HCT116 (cell line): ENCODE data around the gene NCDN. TPM values are rescaled to one million over a fixed set of nuclear protein-coding genes. Genes with fewer than 3 reads are reported as not detected.

ENCODE experiments used
- ATAC-seq: fragments of 200-7000 bp; cut with Tn5 transposase; 2 replicates; pipeline ENCODE4 v1.9.1; 2020; ENCODE audit warnings: mild to moderate bottlenecking, moderate library complexity
- BruUV-seq: library from RNA; stranded (reverse); fragments of 400-500 nt; replicated peaks from 2 replicates; lab custom pipeline; 2021; lab: Mats Ljungman, UMichigan
- CTCF ChIA-PET: fragments of 300-600 bp; sonication (Branson Sonifier 250); formaldehyde crosslinking; loops from one replicate; lab custom pipeline; 2021; ENCODE audit warnings: antibody characterized with exemption; lab: Charles Lee
- POLR2A ChIA-PET: fragments of 300-600, 350-600 bp; sonication (Branson Sonifier 250); formaldehyde crosslinking; loops from one replicate; lab custom pipeline; 2021; ENCODE audit warnings: antibody characterized with exemption; lab: Charles Lee
- RAD21 ChIA-PET, 2 experiments: fragments of 300-600 bp; sonication (Branson Sonifier 250); formaldehyde crosslinking; loops; one replicate each; lab custom pipeline; 2023; ENCODE audit warnings: low total read pairs in 2 of 2; ENCODE audit not compliant: uncharacterized antibody in 2 of 2, unreplicated experiment in 2 of 2, low non-redundant PET in 1 of 2; lab: Charles Lee
- DNase-seq: peaks from one replicate; pipeline ENCODE4 v3.0.0-alpha.2; 2010; ENCODE audit warnings: low read depth, low spot score
- H2AFZ ChIP-seq: fragments of 200-600 bp; shearing (Covaris generic), sonication (generic); 2 replicates; pipeline ENCODE4 v1.6.1; 2017; ENCODE audit warnings: low read depth, mixed run types, mixed read lengths, antibody characterized with exemption, low read length; ENCODE audit not compliant: poor library complexity, severe bottlenecking
- H3K27ac ChIP-seq: 2 replicates; pipeline ENCODE4 v1.5.1; 2012; ENCODE audit warnings: low read depth, low read length
- H3K27me3 ChIP-seq: fragments of 200-600 bp; sonication (generic); 2 replicates; pipeline ENCODE4 v1.6.1; 2016; ENCODE audit warnings: mixed run types, low read length, mixed read lengths; ENCODE audit not compliant: insufficient read depth
- H3K36me3 ChIP-seq, 2 experiments: fragments of 200-500 bp in 1 of 2; fragments of 200-600 bp in 1 of 2; sonication (Bioruptor generic) in 1 of 2; sonication (generic) in 1 of 2; 2 replicates each; pipeline versions ENCODE4 v1.5.1 to v1.6.1; 2014 to 2016; ENCODE audit warnings: low read length in 2 of 2, inconsistent platforms in 1 of 2, mixed read lengths in 1 of 2, mixed run types in 1 of 2; ENCODE audit not compliant: insufficient read depth in 2 of 2, control insufficient read depth in 1 of 2
- H3K4me1 ChIP-seq, 2 experiments: fragments of 200-600 bp in 1 of 2; sonication (generic) in 1 of 2; 2 replicates each; pipeline versions ENCODE4 v1.5.1 to v1.6.1; 2012 to 2017; ENCODE audit warnings: low read length in 2 of 2, inconsistent platforms in 1 of 2, mild to moderate bottlenecking in 1 of 2, mixed read lengths in 1 of 2, mixed run types in 1 of 2, moderate library complexity in 1 of 2; ENCODE audit not compliant: insufficient read depth in 2 of 2, control insufficient read depth in 1 of 2
- H3K4me2 ChIP-seq: fragments of 200-600 bp; sonication (generic); 2 replicates; pipeline ENCODE4 v1.6.1; 2017; ENCODE audit warnings: mixed run types, low read length, mixed read lengths
- H3K4me3 ChIP-seq, 2 experiments: fragments of 200-600 bp in 1 of 2; sonication (generic) in 1 of 2; replicated peaks in 1 of 2; 2 replicates each; pipeline ENCODE4 v1.5.1; 2011 to 2016; ENCODE audit warnings: low read length in 2 of 2, control low read depth in 1 of 2, low read depth in 1 of 2, mild to moderate bottlenecking in 1 of 2, mixed read lengths in 1 of 2, mixed run types in 1 of 2
- H3K79me2 ChIP-seq: fragments of 200-600 bp; sonication (generic); 2 replicates; pipeline ENCODE4 v1.6.1; 2017; ENCODE audit warnings: mild to moderate bottlenecking, mixed run types, low read length, moderate library complexity, mixed read lengths; ENCODE audit not compliant: insufficient read depth
- H3K9ac ChIP-seq: fragments of 200-600 bp; sonication (generic); 2 replicates; pipeline ENCODE4 v1.6.1; 2016; ENCODE audit warnings: low read length, mixed read lengths
- H3K9me2 ChIP-seq: fragments of 200-600 bp; sonication (generic), shearing (Covaris generic); 2 replicates; pipeline ENCODE4 v1.6.1; 2017; ENCODE audit warnings: mixed run types, mild to moderate bottlenecking, moderate library complexity; ENCODE audit not compliant: insufficient read depth
- H3K9me3 ChIP-seq, 2 experiments: fragments of 200-500 bp in 1 of 2; fragments of 200-600 bp in 1 of 2; sonication (Bioruptor generic) in 1 of 2; sonication (generic) in 1 of 2; 2 replicates each; pipeline ENCODE4 v1.6.1; 2014 to 2017; ENCODE audit warnings: low read length in 2 of 2, mixed read lengths in 2 of 2, inconsistent platforms in 1 of 2, low read depth in 1 of 2, mild to moderate bottlenecking in 1 of 2, mixed run types in 1 of 2, moderate library complexity in 1 of 2; ENCODE audit not compliant: control insufficient read depth in 1 of 2, insufficient read depth in 1 of 2
- H4K20me1 ChIP-seq: fragments of 200-600 bp; sonication (generic), shearing (Covaris generic); 2 replicates; pipeline ENCODE4 v1.6.1; 2017; ENCODE audit warnings: mixed run types, mild to moderate bottlenecking, moderate library complexity; ENCODE audit not compliant: insufficient read depth
- CEBPB ChIP-seq: IDR thresholded peaks from 2 replicates; pipeline ENCODE4 v1.6.1; 2012; ENCODE audit warnings: low read depth
- EZH2phosphoT487 ChIP-seq: fragments of 200-600 bp; IDR thresholded peaks from 2 replicates; pipeline ENCODE4 v1.6.1; 2018; ENCODE audit warnings: antibody characterized with exemption, borderline replicate concordance
- JUND ChIP-seq: IDR thresholded peaks from 2 replicates; pipeline ENCODE4 v1.6.1; 2012
- POLR2A ChIP-seq: IDR thresholded peaks from 2 replicates; pipeline ENCODE4 v1.7.0; 2011; ENCODE audit warnings: borderline replicate concordance; ENCODE audit not compliant: insufficient read depth, insufficient read length; ENCODE audit errors: extremely low read depth
- POLR2AphosphoS5 ChIP-seq: IDR thresholded peaks from 2 replicates; pipeline ENCODE4 v1.6.1; 2011; ENCODE audit warnings: mild to moderate bottlenecking, low read depth, low read length, moderate library complexity
- intact Hi-C: fragments of 100-400 bp; cut with micrococcal nuclease; formaldehyde crosslinking; loops from 2 replicates; pipeline ENCODE4 v1.10.0; 2022
- total RNA-seq: library from RNA; stranded (reverse); gene quantifications from one replicate; pipeline ENCODE4 v1.2.1, GENCODE V29; 2021; ENCODE audit not compliant: unreplicated experiment
- TF ChIP-seq, protein P1 (sequence below): IDR thresholded peaks from 2 replicates; pipeline ENCODE4 v1.6.1; 2012
- TF ChIP-seq, protein P2 (sequence below), 3 experiments: fragments of 200-600 bp in 1 of 3; sonication (generic) in 1 of 3; IDR thresholded peaks in 2 of 3; conservative IDR thresholded peaks in 1 of 3; 2 replicates each; pipeline ENCODE4 v1.5.1; 2012 to 2017; ENCODE audit warnings: low read depth in 2 of 3, low read length in 2 of 3, antibody characterized with exemption in 1 of 3, borderline replicate concordance in 1 of 3, control low read depth in 1 of 3, mild to moderate bottlenecking in 1 of 3, mixed read lengths in 1 of 3, mixed run types in 1 of 3, moderate library complexity in 1 of 3; ENCODE audit not compliant: insufficient read depth in 1 of 3
- TF ChIP-seq, protein P3 (sequence below): IDR thresholded peaks from 2 replicates; pipeline ENCODE4 v1.6.1; 2011; ENCODE audit warnings: mild to moderate bottlenecking, low read length, moderate library complexity; ENCODE audit not compliant: insufficient replicate concordance; ENCODE audit errors: extremely low read depth

The NCDN gene
- total RNA-seq, 1 experiment from 2014 or later: 24.5 TPM

DNA sequence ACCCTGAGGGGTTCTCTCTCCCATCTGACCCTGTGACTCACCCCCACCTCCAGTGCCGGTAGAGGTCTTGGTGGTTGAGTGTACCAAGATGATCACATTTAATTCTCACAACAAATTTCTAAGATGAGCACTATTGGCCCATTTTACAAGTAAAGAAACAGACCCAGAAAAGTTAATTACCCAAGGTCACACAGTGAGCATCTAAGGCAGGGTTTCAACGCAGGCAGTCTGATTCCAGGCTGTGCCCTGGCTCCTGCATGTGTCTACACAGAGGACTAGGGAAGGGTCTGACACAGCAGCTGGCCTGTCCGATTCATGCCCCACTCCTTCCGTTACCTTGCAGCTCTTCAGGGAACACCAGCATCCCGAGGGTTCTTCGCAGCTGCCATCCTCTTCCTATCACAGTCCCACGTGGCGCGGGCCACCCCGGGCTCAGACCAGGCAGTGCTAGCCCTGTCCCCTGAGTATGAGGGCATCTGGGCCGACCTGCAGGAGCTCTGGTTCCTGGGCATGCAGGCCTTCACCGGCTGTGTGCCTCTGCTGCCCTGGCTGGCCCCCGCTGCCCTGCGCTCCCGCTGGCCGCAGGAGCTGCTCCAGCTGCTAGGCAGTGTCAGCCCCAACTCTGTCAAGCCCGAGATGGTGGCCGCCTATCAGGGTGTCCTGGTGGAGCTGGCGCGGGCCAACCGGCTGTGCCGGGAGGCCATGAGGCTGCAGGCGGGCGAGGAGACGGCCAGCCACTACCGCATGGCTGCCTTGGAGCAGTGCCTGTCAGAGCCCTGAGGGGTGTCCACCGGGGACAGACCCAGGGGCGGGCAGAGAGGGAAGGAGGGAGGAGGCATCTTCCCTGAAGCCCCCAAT lies 7.5 kb downstream of the NCDN start:
- peaks cover 3 to 6% of the 10 kb centered on the region in 2 experiments; a peak in 3 of 4 replicates for H3K4me1 ChIP-seq
- H3K9me2 ChIP-seq: no peaks in the 10 kb centered on the region
- RAD21 ChIA-PET: interaction anchor here (0.5 to 1.4 kb wide), 3 partner anchors 114 to 136 kb away, joined by 4 to 14 read pairs (median 8); no protein-coding TSS in a partner anchor
- POLR2A ChIA-PET: interaction anchor here (1.0 kb wide), 1 partner anchor 8 kb away, joined by 4 read pairs; the partner anchor contains the start of gene TFAP2E
- CTCF ChIA-PET: interaction anchor here (0.6 to 1.7 kb wide), 12 partner anchors 8 to 712 kb away, joined by 3 to 32 read pairs (median 7); partner anchors contain the start of genes CLSPN, SMIM12 and TFAP2E
- no peaks in the 10 kb centered on the region for H3K79me2 ChIP-seq
- no peak for DNase-seq
- no peak for ATAC-seq
- H3K4me2 ChIP-seq: no peak overlapping the region
- H3K27me3 ChIP-seq: no peaks in the 10 kb centered on the region
- H3K9ac ChIP-seq: no peak overlapping the region
- H3K4me3 ChIP-seq: no peak overlapping the region
- no peaks in the 10 kb centered on the region for H4K20me1 ChIP-seq
- intact Hi-C loops: loop anchor here (1.0 to 2.0 kb wide), 2 partner anchors 114 to 362 kb away; no protein-coding TSS in a partner anchor
- peaks cover 4 to 7% of the 10 kb centered on the region in 2 experiments; a peak in 3 of 4 replicates for H3K36me3 ChIP-seq
- H3K27ac ChIP-seq: no peak overlapping the region
- H3K9me3 ChIP-seq: no peaks in the 10 kb centered on the region
- BruUV-seq: no TSS peak
- H2AFZ ChIP-seq: no peak overlapping the region
- TF ChIP-seq JUND: no peak
- TF ChIP-seq, protein P1, sequence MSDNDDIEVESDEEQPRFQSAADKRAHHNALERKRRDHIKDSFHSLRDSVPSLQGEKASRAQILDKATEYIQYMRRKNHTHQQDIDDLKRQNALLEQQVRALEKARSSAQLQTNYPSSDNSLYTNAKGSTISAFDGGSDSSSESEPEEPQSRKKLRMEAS: no peak
- TF ChIP-seq CEBPB: no peak
- TF ChIP-seq POLR2A: no peak
- no peak for TF ChIP-seq POLR2AphosphoS5
- TF ChIP-seq, all 23 proteins: peak for 0

DNA sequence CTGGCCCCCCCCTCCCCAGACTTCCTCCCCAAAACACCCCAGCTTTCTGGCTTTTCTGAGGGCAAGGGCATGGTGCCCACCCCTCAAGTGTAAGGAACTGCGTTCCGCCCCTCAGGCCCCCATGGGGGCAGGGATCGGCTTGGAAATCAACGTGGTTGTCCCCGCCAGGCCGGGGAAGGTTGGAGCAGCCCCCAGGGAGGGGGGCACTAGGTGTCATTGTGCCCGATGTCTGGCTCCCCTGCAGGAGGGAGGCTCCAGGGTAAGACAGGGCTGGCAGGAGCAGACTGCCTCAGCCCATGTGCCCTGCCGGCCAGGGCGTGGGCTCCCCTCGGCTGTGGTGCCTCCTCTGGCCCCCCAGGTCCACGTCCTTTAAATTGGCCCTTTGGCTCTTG lies 8.1 kb downstream of the NCDN start:
- no peaks in the 10 kb centered on the region for H3K27me3 ChIP-seq
- POLR2A ChIA-PET: no interaction called here
- no peak overlapping the region for H3K4me3 ChIP-seq
- no peak overlapping the region for H3K27ac ChIP-seq
- no peak overlapping the region for H2AFZ ChIP-seq
- no peaks in the 10 kb centered on the region for H3K9me2 ChIP-seq
- no peak overlapping the region for H3K4me2 ChIP-seq
- no peaks in the 10 kb centered on the region for H4K20me1 ChIP-seq
- TF ChIP-seq, protein P2, sequence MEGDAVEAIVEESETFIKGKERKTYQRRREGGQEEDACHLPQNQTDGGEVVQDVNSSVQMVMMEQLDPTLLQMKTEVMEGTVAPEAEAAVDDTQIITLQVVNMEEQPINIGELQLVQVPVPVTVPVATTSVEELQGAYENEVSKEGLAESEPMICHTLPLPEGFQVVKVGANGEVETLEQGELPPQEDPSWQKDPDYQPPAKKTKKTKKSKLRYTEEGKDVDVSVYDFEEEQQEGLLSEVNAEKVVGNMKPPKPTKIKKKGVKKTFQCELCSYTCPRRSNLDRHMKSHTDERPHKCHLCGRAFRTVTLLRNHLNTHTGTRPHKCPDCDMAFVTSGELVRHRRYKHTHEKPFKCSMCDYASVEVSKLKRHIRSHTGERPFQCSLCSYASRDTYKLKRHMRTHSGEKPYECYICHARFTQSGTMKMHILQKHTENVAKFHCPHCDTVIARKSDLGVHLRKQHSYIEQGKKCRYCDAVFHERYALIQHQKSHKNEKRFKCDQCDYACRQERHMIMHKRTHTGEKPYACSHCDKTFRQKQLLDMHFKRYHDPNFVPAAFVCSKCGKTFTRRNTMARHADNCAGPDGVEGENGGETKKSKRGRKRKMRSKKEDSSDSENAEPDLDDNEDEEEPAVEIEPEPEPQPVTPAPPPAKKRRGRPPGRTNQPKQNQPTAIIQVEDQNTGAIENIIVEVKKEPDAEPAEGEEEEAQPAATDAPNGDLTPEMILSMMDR (IDR thresholded peaks at IDR 0.05 in 2 of 3, conservative IDR thresholded peaks at IDR 0.05 in 1 of 3; ENCODE audit: borderline replicate concordance in 1 of 3, insufficient read depth in 1 of 3, low read depth in 2 of 3, low read length in 2 of 3): no peak
- TF ChIP-seq JUND: no peak
- TF ChIP-seq, protein P3, sequence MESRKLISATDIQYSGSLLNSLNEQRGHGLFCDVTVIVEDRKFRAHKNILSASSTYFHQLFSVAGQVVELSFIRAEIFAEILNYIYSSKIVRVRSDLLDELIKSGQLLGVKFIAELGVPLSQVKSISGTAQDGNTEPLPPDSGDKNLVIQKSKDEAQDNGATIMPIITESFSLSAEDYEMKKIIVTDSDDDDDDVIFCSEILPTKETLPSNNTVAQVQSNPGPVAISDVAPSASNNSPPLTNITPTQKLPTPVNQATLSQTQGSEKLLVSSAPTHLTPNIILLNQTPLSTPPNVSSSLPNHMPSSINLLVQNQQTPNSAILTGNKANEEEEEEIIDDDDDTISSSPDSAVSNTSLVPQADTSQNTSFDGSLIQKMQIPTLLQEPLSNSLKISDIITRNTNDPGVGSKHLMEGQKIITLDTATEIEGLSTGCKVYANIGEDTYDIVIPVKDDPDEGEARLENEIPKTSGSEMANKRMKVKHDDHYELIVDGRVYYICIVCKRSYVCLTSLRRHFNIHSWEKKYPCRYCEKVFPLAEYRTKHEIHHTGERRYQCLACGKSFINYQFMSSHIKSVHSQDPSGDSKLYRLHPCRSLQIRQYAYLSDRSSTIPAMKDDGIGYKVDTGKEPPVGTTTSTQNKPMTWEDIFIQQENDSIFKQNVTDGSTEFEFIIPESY: no peak
- TF ChIP-seq EZH2phosphoT487: no peak
- CTCF ChIA-PET: interaction anchor here (0.6 to 1.7 kb wide), 4 partner anchors 8 to 397 kb away, joined by 3 to 32 read pairs (median 10); partner anchors contain the start of gene TFAP2E
- H3K9ac ChIP-seq: no peak overlapping the region
- peaks cover 7 to 12% of the 10 kb centered on the region in 2 experiments; a peak in 3 of 4 replicates for H3K4me1 ChIP-seq
- no peaks in the 10 kb centered on the region for H3K79me2 ChIP-seq
- no peaks in the 10 kb centered on the region for H3K9me3 ChIP-seq
- intact Hi-C loops: loop anchor here (2.0 kb wide), 1 partner anchor 363 kb away; no protein-coding TSS in a partner anchor
- BruUV-seq: no TSS peak
- no peak for DNase-seq
- RAD21 ChIA-PET: interaction anchor here in 1 of 2 experiments (1.4 kb wide), 1 partner anchor 115 kb away, joined by 8 read pairs; no protein-coding TSS in a partner anchor
- H3K36me3 ChIP-seq: peaks cover 4 to 7% of the 10 kb centered on the region in 2 experiments; a peak in 3 of 4 replicates
- ATAC-seq: no peak
